Measurements from ENCODE around the gene WSCD2.

DNA sequence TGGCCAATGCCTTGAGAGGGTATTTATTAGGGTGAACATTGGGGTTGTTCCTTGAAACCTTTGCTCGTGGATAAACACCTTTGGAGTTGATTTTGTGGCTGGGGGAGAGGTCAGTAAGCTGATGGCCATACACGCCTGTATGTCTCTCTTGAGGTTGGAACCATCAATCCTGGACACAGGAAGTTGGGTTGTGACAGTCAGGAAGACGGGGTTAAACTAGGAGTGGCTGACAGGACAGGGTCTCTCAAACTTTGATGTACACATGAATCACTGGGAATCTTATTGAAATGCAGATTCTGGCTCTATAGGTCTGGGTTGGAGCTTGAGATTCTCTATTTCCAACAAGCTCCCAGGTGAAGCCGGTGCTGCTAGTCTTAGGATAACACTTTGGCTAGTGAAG, 12.8 kb upstream of the WSCD2 start:
- no peak for TF ChIP-seq POLR2AphosphoS5 (IDR thresholded peaks at IDR 0.05; ENCODE audit: borderline replicate concordance, low read depth, low read length)
- TF ChIP-seq EZH2 (IDR thresholded peaks at IDR 0.05), result no peak
- TF ChIP-seq FOXP2 (optimal IDR thresholded peaks at IDR 0.05; ENCODE audit: control extremely low read depth, extremely low read length, insufficient read depth), result no peak
